T-helper 1 cell (primary cell): ENCODE results near the gene ADCYAP1R1.

Experiments
- DNase-seq, 5 donors: peaks; one replicate each; pipeline ENCODE4 v3.0.0-alpha.2; 2012 to 2020

ADCYAP1R1 gene

GRCh38 chr7:31044529-31044928 is 7.6 kb upstream of the ADCYAP1R1 start:
- no peak for DNase-seq

- no peak for DNase-seq
Measured at GRCh38 chr7:31046723-31047122, 5.4 kb upstream of the ADCYAP1R1 start.

GRCh38 chr7:31047313-31048146 is 4.6 kb upstream of the ADCYAP1R1 start:
- no peak for DNase-seq

- no peak for DNase-seq
Measured at GRCh38 chr7:31049005-31049765, 2.9 kb upstream of the ADCYAP1R1 start.

- DNase-seq: no peak
Measured at GRCh38 chr7:31052487-31052840, 356 bp downstream of the ADCYAP1R1 start.

- DNase-seq: no peak
Measured at GRCh38 chr7:31052841-31053601, 913 bp downstream of the ADCYAP1R1 start.

- no peak for DNase-seq
Measured at GRCh38 chr7:31053986-31054385, 1.9 kb downstream of the ADCYAP1R1 start.

GRCh38 chr7:31054608-31055278 is 2.6 kb downstream of the ADCYAP1R1 start:
- DNase-seq: no peak

GRCh38 chr7:31055471-31055870 is 3.4 kb downstream of the ADCYAP1R1 start:
- no peak for DNase-seq

GRCh38 chr7:31056775-31057346 is 4.8 kb downstream of the ADCYAP1R1 start:
- no peak for DNase-seq

GRCh38 chr7:31058122-31058521 is 6.0 kb downstream of the ADCYAP1R1 start:
- DNase-seq: no peak

- DNase-seq: no peak
Measured at GRCh38 chr7:31058688-31059087, 6.6 kb downstream of the ADCYAP1R1 start.

- DNase-seq: no peak
Measured at GRCh38 chr7:31059551-31059950, 7.4 kb downstream of the ADCYAP1R1 start.

GRCh38 chr7:31061185-31061584 is 9.1 kb downstream of the ADCYAP1R1 start:
- no peak for DNase-seq

- no peak for DNase-seq
Measured at GRCh38 chr7:31062746-31063435, 10.8 kb downstream of the ADCYAP1R1 start.

GRCh38 chr7:31065021-31065593 is 13.0 kb downstream of the ADCYAP1R1 start:
- DNase-seq: no peak

GRCh38 chr7:31065840-31066239 is 13.7 kb downstream of the ADCYAP1R1 start:
- DNase-seq: no peak

- DNase-seq: no peak
Measured at GRCh38 chr7:31066516-31067130, 14.5 kb downstream of the ADCYAP1R1 start.

- no peak for DNase-seq
Measured at GRCh38 chr7:31067491-31067890, 15.4 kb downstream of the ADCYAP1R1 start.

GRCh38 chr7:31068006-31068675 is 16.0 kb downstream of the ADCYAP1R1 start:
- no peak for DNase-seq
